ENCODE data around the gene SULT2B1.
"Not testable (repeated sequence)": the region's sequence is repeated elsewhere in the genome, so short reads cannot be mapped to it uniquely, and the experiment has no call there.

SULT2B1 gene

DNA sequence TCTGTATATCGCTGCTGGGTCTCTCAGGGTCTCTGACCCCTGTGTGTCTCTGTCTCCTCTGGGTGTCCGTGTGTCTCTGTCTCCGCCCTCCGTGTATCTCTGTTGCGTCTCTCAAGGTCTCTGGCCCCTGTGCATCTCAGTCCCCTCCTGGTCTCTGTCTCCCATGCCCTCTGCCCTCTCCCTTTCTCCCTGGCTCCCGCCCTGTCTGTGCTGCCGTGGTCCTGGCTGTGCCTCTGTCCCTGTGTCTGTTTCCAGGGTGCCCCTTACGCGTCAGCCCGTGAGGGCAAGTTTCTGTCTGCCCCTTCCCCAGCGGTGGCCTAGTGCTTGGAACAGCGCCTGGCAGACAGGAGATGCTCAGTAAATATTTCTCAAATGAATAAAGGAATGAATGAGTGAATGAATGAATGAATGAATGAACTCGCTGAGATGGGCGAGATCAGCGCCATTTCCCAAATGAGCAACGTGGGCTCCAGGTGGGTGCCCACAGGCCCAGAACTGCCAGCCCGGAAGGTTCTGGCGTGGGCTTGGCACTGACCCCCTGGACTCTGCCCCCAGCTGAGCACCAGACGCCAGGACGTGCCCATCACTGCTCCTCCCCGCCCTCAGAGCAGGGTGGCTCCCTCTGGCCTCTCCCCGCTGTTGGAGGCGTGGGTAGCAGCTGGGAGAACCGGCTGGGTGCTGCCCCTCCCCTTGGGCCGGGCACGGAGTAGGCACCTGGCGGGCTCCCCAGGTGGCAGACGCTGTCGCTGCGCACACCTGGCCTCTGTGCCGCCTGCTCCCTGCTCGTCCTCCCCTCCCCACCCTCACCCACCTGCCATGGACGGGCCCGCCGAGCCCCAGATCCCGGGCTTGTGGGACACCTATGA lies at the start of gene SULT2B1:
SULT2B1 (plus strand) TSS at position 736 of the 866 bp plus-strand sequence; CDS start at position 817, 81 bp downstream.
- peak; percentile 32 for DNase-seq

GRCh38 chr19:48502350-48503018 lies 49.5 kb upstream of the SULT2B1 start:
- no peak for DNase-seq

DNA sequence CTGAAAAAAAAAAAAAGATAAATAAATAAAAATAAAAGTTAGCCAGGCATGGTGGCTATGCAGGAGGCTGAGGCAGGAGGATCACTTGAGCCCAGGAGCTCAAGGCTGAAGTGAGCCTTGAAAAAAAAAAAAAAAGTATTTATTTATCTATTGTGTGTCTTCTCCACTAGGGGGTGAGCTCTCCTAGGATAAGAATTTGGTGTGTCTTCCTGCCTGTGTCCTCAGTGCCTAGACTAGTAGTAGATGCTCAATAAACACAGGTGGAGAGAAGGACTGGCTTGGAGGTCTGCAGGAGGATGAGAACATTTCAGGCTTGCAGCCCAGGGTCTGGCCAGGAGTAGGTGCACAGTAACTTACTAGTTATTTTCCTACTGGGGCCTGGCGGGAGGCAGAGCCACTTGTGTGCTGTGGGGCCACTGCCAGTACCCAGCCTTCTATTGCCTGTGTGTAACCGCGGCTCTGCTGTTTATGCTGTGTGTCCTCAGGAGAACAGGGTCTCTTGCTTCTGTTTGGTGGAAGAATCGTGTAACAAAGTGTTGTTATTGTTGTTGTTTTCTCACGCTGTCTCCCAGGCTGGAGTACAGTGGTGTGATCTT lies 45.7 kb upstream of the SULT2B1 start:
- no peak for DNase-seq

- no peak for DNase-seq
Measured at GRCh38 chr19:48507911-48508439, 44.0 kb upstream of the SULT2B1 start.

GRCh38 chr19:48508729-48509411 lies 43.1 kb upstream of the SULT2B1 start:
- DNase-seq: no peak

GRCh38 chr19:48509467-48510194 lies 42.3 kb upstream of the SULT2B1 start:
- no peak for DNase-seq

DNA sequence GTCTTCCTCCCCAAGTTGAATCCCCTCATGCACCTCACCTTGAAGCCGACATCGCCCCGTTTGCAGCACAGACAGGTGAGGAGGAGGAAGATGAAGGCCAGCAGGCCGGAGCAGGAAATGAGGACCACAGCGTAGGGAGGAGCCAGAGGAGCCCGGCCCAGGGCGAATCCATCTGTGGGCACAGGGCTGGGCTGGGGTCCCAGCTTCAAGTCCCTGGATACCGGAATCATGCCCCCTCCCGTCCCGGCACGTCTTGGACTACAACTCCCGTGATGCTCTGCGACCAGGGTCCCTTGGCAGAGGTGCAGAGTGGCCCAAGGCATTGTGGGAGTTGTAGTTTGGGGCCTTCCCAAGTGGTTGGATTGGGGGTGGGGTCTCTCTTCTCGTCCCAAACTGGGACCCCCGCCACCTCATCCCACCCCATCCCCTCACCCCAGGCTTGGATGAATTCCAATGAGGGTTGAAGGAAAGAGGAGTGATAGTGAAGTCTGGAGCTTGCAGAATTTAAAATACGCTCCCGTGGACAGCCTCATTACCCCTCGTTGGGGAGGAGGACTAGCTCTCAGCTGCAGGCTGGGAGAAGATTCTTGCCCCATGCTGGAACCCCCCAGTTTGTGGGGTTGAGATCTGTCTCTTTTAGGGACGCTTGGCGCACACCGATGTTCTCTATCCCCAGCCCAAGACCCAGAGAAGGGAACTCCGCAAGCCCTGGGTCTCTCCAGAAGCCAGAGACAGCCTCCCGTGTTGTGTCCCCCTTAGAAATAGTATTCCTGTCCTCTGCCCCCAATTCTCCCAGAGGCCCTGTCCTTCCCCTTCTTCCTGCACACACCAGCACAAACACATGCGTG lies 41.3 kb upstream of the SULT2B1 start:
- DNase-seq: peak; percentile 34

- no peak for DNase-seq
Measured at GRCh38 chr19:48511321-48511731, 40.6 kb upstream of the SULT2B1 start.

GRCh38 chr19:48511800-48512503 lies 40.0 kb upstream of the SULT2B1 start, which contains the start of gene LMTK3:
Gene LMTK3 (minus strand): TSS chr19:48511835. CDS start chr19:48511576, 259 bp downstream.
- DNase-seq: peak; percentile 58

GRCh38 chr19:48512504-48513288 lies 39.3 kb upstream of the SULT2B1 start:
- DNase-seq: peak; percentile 5

GRCh38 chr19:48513289-48514122 lies 38.5 kb upstream of the SULT2B1 start:
- peak; percentile 78 for DNase-seq

DNA sequence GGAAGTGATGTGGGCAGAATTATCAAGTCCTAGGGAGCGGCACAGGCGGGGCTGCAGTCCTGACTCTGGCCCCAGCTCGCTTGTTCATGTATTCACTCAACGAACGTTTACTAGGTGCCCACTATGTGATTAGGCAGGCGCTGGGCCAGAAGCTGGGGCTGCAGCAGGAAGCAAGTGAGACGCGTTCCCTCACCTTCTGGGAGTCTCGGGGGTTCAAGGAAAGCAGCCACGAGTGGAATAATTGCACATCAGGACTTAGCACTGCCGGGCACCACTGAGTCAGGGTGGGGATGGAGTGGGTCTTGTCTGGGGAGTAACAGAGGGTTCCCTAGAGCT lies 37.9 kb upstream of the SULT2B1 start:
- no peak for DNase-seq

- DNase-seq: no peak
Measured at GRCh38 chr19:48516536-48516935, 35.4 kb upstream of the SULT2B1 start.

- DNase-seq: no peak
Measured at GRCh38 chr19:48518207-48518606, 33.8 kb upstream of the SULT2B1 start.

DNA sequence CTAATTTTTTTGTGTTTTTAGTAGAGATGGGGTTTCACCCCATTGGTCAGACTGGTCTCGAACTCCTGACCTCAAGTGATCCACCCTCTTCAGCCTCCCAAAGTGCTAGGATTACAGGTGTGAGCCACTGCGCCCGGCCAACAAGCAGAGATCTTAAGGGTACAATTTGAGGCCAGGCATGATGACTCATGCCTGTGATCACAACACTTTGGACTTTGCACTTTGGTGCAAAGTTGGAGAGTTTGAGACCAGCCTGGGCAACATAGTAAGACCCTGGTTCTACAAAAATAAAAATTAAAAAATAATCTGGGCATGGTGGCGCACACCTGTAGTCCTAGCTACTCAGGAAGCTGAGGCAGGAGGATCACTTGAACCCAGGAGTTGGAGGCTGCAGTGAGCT lies 32.5 kb upstream of the SULT2B1 start:
- not testable (repeated sequence) for DNase-seq

DNA sequence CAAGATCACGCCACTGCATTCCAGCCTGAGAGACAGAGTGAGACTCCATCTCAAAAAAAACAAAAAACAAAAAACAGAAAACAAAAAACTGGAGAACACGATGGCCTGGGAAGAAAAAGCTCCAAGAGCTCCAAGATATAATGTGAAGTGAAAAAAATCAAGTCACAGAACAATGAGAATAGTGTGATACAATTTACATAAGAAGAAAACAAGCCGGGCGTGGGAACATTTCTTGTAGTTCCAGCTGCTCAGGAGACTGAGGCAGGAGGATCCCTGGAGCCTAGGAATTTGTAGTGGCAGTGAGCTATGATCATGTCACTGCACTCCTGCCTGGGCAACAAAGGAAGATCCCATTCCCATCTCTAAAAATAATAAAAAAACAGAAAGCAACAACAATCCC lies 31.8 kb upstream of the SULT2B1 start:
- no peak for DNase-seq

- no peak for DNase-seq
Measured at GRCh38 chr19:48524221-48524620, 27.8 kb upstream of the SULT2B1 start.

DNA sequence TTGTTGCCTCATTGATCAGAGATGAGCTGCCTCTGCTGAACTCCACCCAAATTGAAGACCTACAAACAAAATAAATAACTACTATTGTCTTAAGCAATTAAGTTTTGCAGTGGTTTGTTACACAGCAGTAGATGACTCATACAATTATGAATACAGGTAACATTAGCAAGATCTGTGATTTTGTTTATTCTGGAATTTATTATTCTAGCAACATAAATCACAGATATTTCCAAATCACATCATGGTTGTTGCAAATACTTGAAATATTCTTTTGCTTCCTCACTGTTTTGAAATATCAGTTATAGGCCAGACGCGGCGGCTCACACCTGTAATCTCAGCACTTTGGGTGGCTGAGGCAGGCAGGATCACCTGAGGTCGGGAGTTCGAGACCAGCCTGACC lies 27.2 kb upstream of the SULT2B1 start:
- no peak for DNase-seq

DNA sequence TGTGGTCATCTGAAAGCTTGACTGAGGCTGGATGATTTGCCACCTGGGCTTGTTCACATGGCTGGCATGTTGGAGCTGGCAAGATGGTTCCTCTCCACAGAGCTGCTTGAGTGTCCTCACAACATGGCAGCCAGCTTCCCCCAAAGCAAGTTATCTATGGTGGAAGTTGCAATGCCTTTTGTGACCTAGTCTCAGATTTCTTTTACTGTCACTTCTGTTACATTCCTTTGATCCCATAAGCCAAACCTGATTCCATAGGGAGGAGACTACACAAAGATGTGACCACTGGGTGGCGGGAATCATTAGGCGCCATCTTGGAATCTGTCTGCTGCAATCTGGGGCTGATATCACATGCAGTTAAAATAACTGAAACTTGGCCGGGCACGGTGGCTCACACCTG lies 22.8 kb upstream of the SULT2B1 start:
- no peak for DNase-seq

All from DMS79 treated with DMSO at 0.1 percent for 48 hours (cell line).